ENCODE results near the gene SHMT1. TPM values are rescaled to one million over a fixed set of nuclear protein-coding genes. Genes with fewer than 3 reads are reported as not detected.
"Not testable (repeated sequence)": the region's sequence is repeated elsewhere in the genome, so short reads cannot be mapped to it uniquely, and the experiment has no call there.

The SHMT1 gene
- total and polyA plus RNA-seq, 2 of the 4 experiments (the other 2 are of a cell fraction) = 7.5 to 8.1 TPM

- H2BK5ac ChIP-seq (ENCODE audit: low read depth, low read length, poor library complexity, severe bottlenecking); POLR2A ChIA-PET (ENCODE audit: unreplicated experiment); H4K8ac ChIP-seq (ENCODE audit: low read depth in 2 of 2, low read length in 2 of 2); in situ Hi-C loops (cut with MboI; ENCODE audit: low sequenced_read_pairs); intact Hi-C loops (cut with micrococcal nuclease); H2BK20ac ChIP-seq (ENCODE audit: low read depth, low read length); BruUV-seq (replicated peaks); H3K4me2 ChIP-seq (ENCODE audit: low read depth, low read length); ATAC-seq (ENCODE audit: low read depth); H3K9ac ChIP-seq (ENCODE audit: low read depth, low read length); DNase-seq; CTCF ChIA-PET; H2AK9ac ChIP-seq (replicated peaks; ENCODE audit: low read depth, low read length, poor library complexity); H3K18ac ChIP-seq (ENCODE audit: low read depth, low read length); H3K9me3 ChIP-seq (ENCODE audit: control insufficient read depth, insufficient read depth, low read length); H3K4me1 ChIP-seq (ENCODE audit: control insufficient read depth, insufficient read depth, low read length); H2BK15ac ChIP-seq (ENCODE audit: low read depth, low read length); H3K79me1 ChIP-seq (ENCODE audit: low read depth in 1 of 2, low read length in 2 of 2); H3K56ac ChIP-seq (ENCODE audit: extremely low read depth, insufficient read depth, low read length); H3K27ac ChIP-seq (ENCODE audit: insufficient read depth, low read length); H3K9me1 ChIP-seq (ENCODE audit: insufficient read depth, low read length); H2AFZ ChIP-seq (replicated peaks; ENCODE audit: low read length, poor library complexity); H3K4ac ChIP-seq (ENCODE audit: low read depth, low read length); H3K14ac ChIP-seq (replicated peaks; ENCODE audit: low read depth, low read length); H2BK120ac ChIP-seq (ENCODE audit: low read depth, low read length); H3K36me3 ChIP-seq (ENCODE audit: control insufficient read depth, insufficient read depth, low read length); H3K4me3 ChIP-seq (ENCODE audit: insufficient read depth, low read depth, low read length); H3K27me3 ChIP-seq (ENCODE audit: control insufficient read depth, insufficient read depth, low read length); H2AK5ac ChIP-seq (ENCODE audit: low read depth, low read length); H4K20me1 ChIP-seq (ENCODE audit: insufficient read depth, low read length); dilution Hi-C loops (cut with HindIII; ENCODE audit: low sequenced_read_pairs, unreplicated experiment); H3K23ac ChIP-seq (ENCODE audit: low read depth, low read length); H4K91ac ChIP-seq (ENCODE audit: insufficient read depth, low read depth, low read length); H4K5ac ChIP-seq (ENCODE audit: low read depth, low read length): not testable (repeated sequence)
- WGBS, 2 experiments (ENCODE audit: extremely low coverage in 2 of 2, insufficient read length in 1 of 2) = no CpG with 5 or more reads among the region's 10 CpGs
Measured at GRCh38 chr17:18388728-18389127, 25.4 kb upstream of the SHMT1 start.

GRCh38 chr17:18388266-18388665 is 24.9 kb upstream of the SHMT1 start:
- H3K4me1 ChIP-seq (ENCODE audit: control insufficient read depth, insufficient read depth, low read length); H4K20me1 ChIP-seq (ENCODE audit: insufficient read depth, low read length); H3K27ac ChIP-seq (ENCODE audit: insufficient read depth, low read length); H3K4me2 ChIP-seq (ENCODE audit: low read depth, low read length); POLR2A ChIA-PET (ENCODE audit: unreplicated experiment); H2AK5ac ChIP-seq (ENCODE audit: low read depth, low read length); H3K56ac ChIP-seq (ENCODE audit: extremely low read depth, insufficient read depth, low read length); H4K91ac ChIP-seq (ENCODE audit: insufficient read depth, low read depth, low read length); H4K8ac ChIP-seq (ENCODE audit: low read depth in 2 of 2, low read length in 2 of 2); H2BK5ac ChIP-seq (ENCODE audit: low read depth, low read length, poor library complexity, severe bottlenecking); H2AK9ac ChIP-seq (replicated peaks; ENCODE audit: low read depth, low read length, poor library complexity); CTCF ChIA-PET; H2AFZ ChIP-seq (replicated peaks; ENCODE audit: low read length, poor library complexity); H3K14ac ChIP-seq (replicated peaks; ENCODE audit: low read depth, low read length); BruUV-seq (replicated peaks); H3K23ac ChIP-seq (ENCODE audit: low read depth, low read length); dilution Hi-C loops (cut with HindIII; ENCODE audit: low sequenced_read_pairs, unreplicated experiment); in situ Hi-C loops (cut with MboI; ENCODE audit: low sequenced_read_pairs); intact Hi-C loops (cut with micrococcal nuclease); H3K9ac ChIP-seq (ENCODE audit: low read depth, low read length); H3K79me1 ChIP-seq (ENCODE audit: low read depth in 1 of 2, low read length in 2 of 2); H3K9me3 ChIP-seq (ENCODE audit: control insufficient read depth, insufficient read depth, low read length); H3K36me3 ChIP-seq (ENCODE audit: control insufficient read depth, insufficient read depth, low read length); DNase-seq; H4K5ac ChIP-seq (ENCODE audit: low read depth, low read length); H2BK120ac ChIP-seq (ENCODE audit: low read depth, low read length); H3K18ac ChIP-seq (ENCODE audit: low read depth, low read length); H3K4me3 ChIP-seq (ENCODE audit: insufficient read depth, low read depth, low read length); H2BK15ac ChIP-seq (ENCODE audit: low read depth, low read length); H2BK20ac ChIP-seq (ENCODE audit: low read depth, low read length); H3K4ac ChIP-seq (ENCODE audit: low read depth, low read length); H3K9me1 ChIP-seq (ENCODE audit: insufficient read depth, low read length); ATAC-seq (ENCODE audit: low read depth): not testable (repeated sequence)
- H3K27me3 ChIP-seq (ENCODE audit: control insufficient read depth, insufficient read depth, low read length) = peaks cover 10% of the 10 kb centered on the region
- WGBS, 2 experiments (ENCODE audit: extremely low coverage in 2 of 2, insufficient read length in 1 of 2) = 20% methylated on average over 1 of the region's 4 CpGs; no CpG with 5 or more reads in 1 of the 2 experiments

Data from IMR-90 (cell line).